ENCODE measurements around the gene EVI5L.

EVI5L gene

GRCh38 chr19:7894612-7895309 is 64.7 kb downstream of the EVI5L start:
- no peak for DNase-seq (ENCODE audit: low read depth in 2 of 3, low spot score in 1 of 3)

- no peak for DNase-seq (ENCODE audit: low read depth in 2 of 3, low spot score in 1 of 3)
Measured at GRCh38 chr19:7895565-7895964, 65.5 kb downstream of the EVI5L start.

GRCh38 chr19:7897292-7897691 is 67.3 kb downstream of the EVI5L start:
- DNase-seq (ENCODE audit: low read depth in 2 of 3, low spot score in 1 of 3), result no peak

GRCh38 chr19:7898967-7899366 is 68.9 kb downstream of the EVI5L start:
- DNase-seq (ENCODE audit: low read depth in 2 of 3, low spot score in 1 of 3), result no peak

GRCh38 chr19:7899751-7900378 is 69.8 kb downstream of the EVI5L start:
- no peak for DNase-seq (ENCODE audit: low read depth in 2 of 3, low spot score in 1 of 3)

GRCh38 chr19:7900401-7900870 is 70.4 kb downstream of the EVI5L start:
- DNase-seq (ENCODE audit: low read depth in 2 of 3, low spot score in 1 of 3), result no peak

- no peak for DNase-seq (ENCODE audit: low read depth in 2 of 3, low spot score in 1 of 3)
Measured at GRCh38 chr19:7900931-7901330, 70.9 kb downstream of the EVI5L start.

GRCh38 chr19:7901337-7901736 is 71.3 kb downstream of the EVI5L start:
- no peak for DNase-seq (ENCODE audit: low read depth in 2 of 3, low spot score in 1 of 3)

- no peak for DNase-seq (ENCODE audit: low read depth in 2 of 3, low spot score in 1 of 3)
Measured at GRCh38 chr19:7902796-7903243, 72.8 kb downstream of the EVI5L start.

- DNase-seq (ENCODE audit: low read depth in 2 of 3, low spot score in 1 of 3), result peak; percentile 100
Measured at GRCh38 chr19:7903244-7904073, 73.4 kb downstream of the EVI5L start, which contains the start of gene MAP2K7. Gene MAP2K7, plus strand, starts transcription at chr19:7903877. Its CDS starts 68 bp downstream, at chr19:7903945.

- DNase-seq (ENCODE audit: low read depth in 2 of 3, low spot score in 1 of 3), result peak in 2 of 3 donors; percentile 24 to 37
Measured at GRCh38 chr19:7904074-7905020, 74.3 kb downstream of the EVI5L start.

- DNase-seq (ENCODE audit: low read depth in 2 of 3, low spot score in 1 of 3), result no peak
Measured at GRCh38 chr19:7905268-7905667, 75.2 kb downstream of the EVI5L start.

GRCh38 chr19:7905859-7906258 is 75.8 kb downstream of the EVI5L start:
- DNase-seq (ENCODE audit: low read depth in 2 of 3, low spot score in 1 of 3), result no peak

GRCh38 chr19:7907122-7907521 is 77.1 kb downstream of the EVI5L start:
- DNase-seq (ENCODE audit: low read depth in 2 of 3, low spot score in 1 of 3), result no peak

GRCh38 chr19:7907544-7907943 is 77.5 kb downstream of the EVI5L start:
- DNase-seq (ENCODE audit: low read depth in 2 of 3, low spot score in 1 of 3), result no peak

GRCh38 chr19:7908078-7908699 is 78.2 kb downstream of the EVI5L start:
- DNase-seq (ENCODE audit: low read depth in 2 of 3, low spot score in 1 of 3), result no peak

GRCh38 chr19:7908742-7909461 is 78.9 kb downstream of the EVI5L start:
- DNase-seq (ENCODE audit: low read depth in 2 of 3, low spot score in 1 of 3), result no peak

GRCh38 chr19:7909471-7910067 is 79.6 kb downstream of the EVI5L start:
- DNase-seq (ENCODE audit: low read depth in 2 of 3, low spot score in 1 of 3), result no peak

All from stimulated activated CD4-positive, alpha-beta T cell treated with anti-CD3 and anti-CD28 coated beads, Interleukin-12 subunit alpha, Interleukin-12 subunit beta, amount 100 ng/mL, for 48 hours (primary cell).